Activated naive CD4-positive, alpha-beta T cell treated with anti-CD3 and anti-CD28 coated beads for 36 hours (primary cell): ENCODE data around the gene OBSCN. TPM values are rescaled to one million over a fixed set of nuclear protein-coding genes. Genes with fewer than 3 reads are reported as not detected.

Experiments used
- CTCF ChIA-PET: fragments of 350-600 bp; sonication (Branson Sonifier 250); formaldehyde crosslinking; loops from one replicate; lab custom pipeline; 2021; ENCODE audit warnings: antibody characterized with exemption; lab: Charles Lee
- DNase-seq: peaks from one replicate; pipeline ENCODE4 v3.0.0-alpha.2; 2020
- H3K27ac Mint-ChIP-seq: one replicate; pipeline ENCODE4 v1.8.0; 2021; ENCODE audit warnings: mild to moderate bottlenecking, mixed read lengths
- H3K27me3 Mint-ChIP-seq: one replicate; pipeline ENCODE4 v1.8.0; 2021; ENCODE audit warnings: low read depth, mixed read lengths
- H3K36me3 Mint-ChIP-seq: one replicate; pipeline ENCODE4 v1.8.0; 2021; ENCODE audit warnings: low read depth, mixed read lengths
- H3K4me1 Mint-ChIP-seq: one replicate; pipeline ENCODE4 v1.8.0; 2021; ENCODE audit warnings: low read depth, mixed read lengths
- H3K4me3 Mint-ChIP-seq: one replicate; pipeline ENCODE4 v1.8.0; 2021; ENCODE audit warnings: mild to moderate bottlenecking, moderate library complexity, mixed read lengths
- H3K9me3 Mint-ChIP-seq: one replicate; pipeline ENCODE4 v1.8.0; 2021; ENCODE audit warnings: mixed read lengths
- intact Hi-C: fragments of 100-400 bp; cut with micrococcal nuclease; formaldehyde crosslinking; loops from one replicate; pipeline ENCODE4 v1.15.1; 2023
- total RNA-seq, 2 experiments: library from RNA; stranded (reverse); gene quantifications; one replicate each; pipeline ENCODE4 v1.2.3, GENCODE V29; 2021

Gene OBSCN
- total RNA-seq, 2 experiments from 2014 or later: 11.5 to 13.5 TPM

- H3K36me3 Mint-ChIP-seq: peaks cover 2% of the 10 kb centered on the region
- DNase-seq: no peak
- no peaks in the 10 kb centered on the region for H3K9me3 Mint-ChIP-seq
- peaks cover 3% of the 10 kb centered on the region for H3K27me3 Mint-ChIP-seq
- intact Hi-C loops: no loop called here
- no peak overlapping the region for H3K27ac Mint-ChIP-seq
- H3K4me3 Mint-ChIP-seq: no peak overlapping the region
- CTCF ChIA-PET: no interaction called here
- peaks cover 10% of the 10 kb centered on the region for H3K4me1 Mint-ChIP-seq
Measured at GRCh38 chr1:228410671-228411070, 202.8 kb downstream of the OBSCN start.

DNA sequence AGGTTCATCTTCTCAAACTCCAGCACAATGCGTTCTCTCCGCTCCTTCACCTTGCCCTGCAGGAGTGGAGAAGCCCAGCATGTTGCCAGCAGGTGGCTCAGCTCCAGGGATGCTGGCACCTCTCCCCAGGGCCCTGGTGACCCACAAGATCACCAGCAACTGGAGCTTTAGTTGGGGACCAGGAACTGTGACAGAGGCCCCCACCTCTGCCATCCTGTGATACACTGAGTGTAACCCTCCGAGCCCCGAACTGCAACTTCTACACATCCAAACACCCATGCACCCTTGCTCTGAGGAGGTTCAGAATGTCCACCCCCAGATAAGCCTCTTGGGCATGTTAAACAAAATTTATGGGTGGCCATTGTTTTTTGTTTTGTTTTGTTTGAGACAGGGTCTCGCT, 203.3 kb downstream of the OBSCN start:
- H3K27me3 Mint-ChIP-seq: peaks cover 5% of the 10 kb centered on the region
- no peak for DNase-seq
- H3K4me3 Mint-ChIP-seq: no peak overlapping the region
- intact Hi-C loops: no loop called here
- peaks cover 12% of the 10 kb centered on the region for H3K4me1 Mint-ChIP-seq
- no peak overlapping the region for H3K27ac Mint-ChIP-seq
- H3K9me3 Mint-ChIP-seq: no peaks in the 10 kb centered on the region
- no peaks in the 10 kb centered on the region for H3K36me3 Mint-ChIP-seq
- CTCF ChIA-PET: no interaction called here

- H3K36me3 Mint-ChIP-seq: no peaks in the 10 kb centered on the region
- no peak overlapping the region for H3K4me3 Mint-ChIP-seq
- intact Hi-C loops: no loop called here
- peaks cover 14% of the 10 kb centered on the region for H3K4me1 Mint-ChIP-seq
- peaks cover 5% of the 10 kb centered on the region for H3K27me3 Mint-ChIP-seq
- CTCF ChIA-PET: interaction anchor here (0.6 to 1.3 kb wide), 2 partner anchors 11 to 80 kb away, joined by 3 to 5 read pairs; no protein-coding TSS in a partner anchor
- no peaks in the 10 kb centered on the region for H3K9me3 Mint-ChIP-seq
- DNase-seq: no peak
- no peak overlapping the region for H3K27ac Mint-ChIP-seq
Measured at GRCh38 chr1:228411548-228412430, 203.9 kb downstream of the OBSCN start.

- Mint-ChIP-seq H3K4me1 (peaks cover 18% of the 10 kb centered on the region), H3K27ac (no peak overlapping the region), H3K9me3 (no peaks in the 10 kb centered on the region), H3K4me3 (no peak overlapping the region), H3K36me3 (no peaks in the 10 kb centered on the region), H3K27me3 (peaks cover 5% of the 10 kb centered on the region)
- intact Hi-C loops: no loop called here
- CTCF ChIA-PET: no interaction called here
- no peak for DNase-seq
Measured at GRCh38 chr1:228413241-228414010, 205.6 kb downstream of the OBSCN start.

GRCh38 chr1:228414511-228415211, 206.8 kb downstream of the OBSCN start:
- no peak for DNase-seq
- CTCF ChIA-PET: no interaction called here
- H3K4me3 Mint-ChIP-seq: no peak overlapping the region
- H3K9me3 Mint-ChIP-seq: no peaks in the 10 kb centered on the region
- peaks cover 5% of the 10 kb centered on the region for H3K27me3 Mint-ChIP-seq
- no peaks in the 10 kb centered on the region for H3K36me3 Mint-ChIP-seq
- peaks cover 13% of the 10 kb centered on the region for H3K4me1 Mint-ChIP-seq
- intact Hi-C loops: no loop called here
- H3K27ac Mint-ChIP-seq: no peak overlapping the region

DNA sequence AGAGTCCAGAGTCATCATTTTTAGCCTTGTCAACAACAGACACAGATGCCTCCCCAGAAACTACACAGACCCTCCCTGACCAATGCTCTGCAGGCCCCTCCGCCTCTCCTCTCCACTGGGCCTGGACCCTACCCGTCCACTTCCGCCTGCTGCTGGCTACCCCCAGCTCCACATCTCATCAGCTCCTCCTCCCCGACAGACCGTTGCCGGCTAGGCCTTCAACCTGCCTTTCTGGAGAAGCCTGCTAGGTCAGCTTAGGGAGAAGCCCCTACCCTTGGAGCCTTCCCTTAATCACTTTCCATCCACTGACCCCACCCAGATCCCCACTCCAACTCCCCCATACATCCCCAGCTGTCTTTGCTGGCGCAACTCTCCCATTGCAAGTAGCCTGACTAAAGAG, 207.4 kb downstream of the OBSCN start:
- DNase-seq: no peak
- CTCF ChIA-PET: no interaction called here
- no peaks in the 10 kb centered on the region for H3K9me3 Mint-ChIP-seq
- no peaks in the 10 kb centered on the region for H3K36me3 Mint-ChIP-seq
- H3K27me3 Mint-ChIP-seq: peaks cover 5% of the 10 kb centered on the region
- H3K4me3 Mint-ChIP-seq: no peak overlapping the region
- no peak overlapping the region for H3K27ac Mint-ChIP-seq
- peaks cover 13% of the 10 kb centered on the region for H3K4me1 Mint-ChIP-seq
- intact Hi-C loops: no loop called here

DNA sequence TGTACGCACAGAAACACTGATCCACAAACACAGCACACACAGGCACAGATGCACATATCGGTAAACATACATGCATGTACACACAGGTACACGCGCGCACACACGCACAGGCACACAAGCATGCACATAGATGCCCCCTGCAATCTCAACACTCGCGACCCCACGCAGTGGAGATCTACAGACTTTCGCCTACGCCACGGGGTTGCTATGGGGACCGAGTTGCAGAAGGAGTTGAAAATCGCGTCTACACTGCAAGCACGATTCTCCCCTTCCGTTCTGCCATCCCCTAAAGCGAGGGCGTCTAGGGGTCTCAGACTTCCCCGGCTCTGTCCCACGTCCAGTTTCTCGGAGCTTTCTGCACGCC, 208.0 kb downstream of the OBSCN start:
- intact Hi-C loops: loop anchor here (1.0 kb wide), 1 partner anchor 9 kb away; no protein-coding TSS in a partner anchor

DNA sequence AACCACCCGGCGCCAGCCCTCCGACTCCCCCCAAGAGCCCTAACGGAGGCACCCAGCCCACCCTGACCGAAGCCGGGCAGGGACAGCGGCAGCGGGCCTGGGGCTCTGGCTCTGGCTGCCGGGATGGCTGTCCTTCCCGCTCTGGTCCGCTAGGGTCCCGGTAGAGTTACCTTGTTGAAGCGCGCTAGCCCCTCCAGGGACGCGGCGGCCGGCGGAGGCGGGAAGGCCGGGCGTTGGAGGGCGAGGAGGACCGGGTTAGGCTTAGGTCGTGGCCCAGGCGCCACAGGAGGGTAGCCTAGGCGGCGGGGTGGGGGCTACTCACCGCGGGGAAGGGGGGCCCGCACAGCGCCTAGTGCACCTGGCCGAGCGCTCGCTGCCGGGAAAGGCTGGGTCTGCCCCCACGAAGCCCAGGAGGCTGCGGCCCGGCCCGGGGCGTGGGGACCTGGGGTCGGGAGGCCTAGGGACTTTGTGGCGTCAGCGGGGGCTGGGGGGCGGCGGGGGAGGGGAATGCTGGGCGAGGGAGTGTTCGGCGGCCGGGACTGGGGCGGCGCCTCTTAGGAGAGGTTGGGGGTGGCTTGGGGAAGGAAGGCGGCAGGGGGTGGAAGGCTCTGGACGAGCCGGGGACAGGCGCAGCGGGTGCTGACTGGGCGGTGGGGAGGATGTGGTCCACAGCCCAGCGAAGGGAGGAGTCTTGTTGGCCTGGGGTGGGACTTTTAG, 208.5 kb downstream of the OBSCN start, which contains the start of gene TRIM17:
TRIM17 (minus strand) TSS at position 645 of the 717 bp plus-strand sequence. CDS start 1,789 bp downstream, outside the sequence.
- peak within 1 kb of the TSS; percentile 78 for H3K4me3 Mint-ChIP-seq
- H3K9me3 Mint-ChIP-seq: no peaks in the 10 kb centered on the region
- H3K36me3 Mint-ChIP-seq: no peaks in the 10 kb centered on the region
- intact Hi-C loops: loop anchor here (1.0 kb wide), 1 partner anchor 9 kb away; no protein-coding TSS in a partner anchor
- peaks cover 5% of the 10 kb centered on the region for H3K27me3 Mint-ChIP-seq
- peaks cover 13% of the 10 kb centered on the region for H3K4me1 Mint-ChIP-seq
- no peak within 1 kb of the TSS for H3K27ac Mint-ChIP-seq
- CTCF ChIA-PET: no interaction called here
- peak; percentile 59 for DNase-seq

More for the DNA sequence above, 208.0 kb downstream of the OBSCN start:
- Mint-ChIP-seq H3K36me3 (no peaks in the 10 kb centered on the region), H3K27me3 (peaks cover 5% of the 10 kb centered on the region), H3K4me1 (peaks cover 13% of the 10 kb centered on the region), H3K4me3 (peak overlapping the region; percentile 54), H3K9me3 (no peaks in the 10 kb centered on the region), H3K27ac (no peak overlapping the region)
- peak; percentile 21 for DNase-seq
- CTCF ChIA-PET: no interaction called here

GRCh38 chr1:228417061-228417460, 209.2 kb downstream of the OBSCN start:
- H3K4me1 Mint-ChIP-seq: peaks cover 13% of the 10 kb centered on the region
- H3K36me3 Mint-ChIP-seq: no peaks in the 10 kb centered on the region
- intact Hi-C loops: no loop called here
- H3K9me3 Mint-ChIP-seq: no peaks in the 10 kb centered on the region
- H3K4me3 Mint-ChIP-seq: peak overlapping the region; percentile 9
- CTCF ChIA-PET: no interaction called here
- H3K27ac Mint-ChIP-seq: no peak overlapping the region
- DNase-seq: no peak
- H3K27me3 Mint-ChIP-seq: peaks cover 5% of the 10 kb centered on the region

DNA sequence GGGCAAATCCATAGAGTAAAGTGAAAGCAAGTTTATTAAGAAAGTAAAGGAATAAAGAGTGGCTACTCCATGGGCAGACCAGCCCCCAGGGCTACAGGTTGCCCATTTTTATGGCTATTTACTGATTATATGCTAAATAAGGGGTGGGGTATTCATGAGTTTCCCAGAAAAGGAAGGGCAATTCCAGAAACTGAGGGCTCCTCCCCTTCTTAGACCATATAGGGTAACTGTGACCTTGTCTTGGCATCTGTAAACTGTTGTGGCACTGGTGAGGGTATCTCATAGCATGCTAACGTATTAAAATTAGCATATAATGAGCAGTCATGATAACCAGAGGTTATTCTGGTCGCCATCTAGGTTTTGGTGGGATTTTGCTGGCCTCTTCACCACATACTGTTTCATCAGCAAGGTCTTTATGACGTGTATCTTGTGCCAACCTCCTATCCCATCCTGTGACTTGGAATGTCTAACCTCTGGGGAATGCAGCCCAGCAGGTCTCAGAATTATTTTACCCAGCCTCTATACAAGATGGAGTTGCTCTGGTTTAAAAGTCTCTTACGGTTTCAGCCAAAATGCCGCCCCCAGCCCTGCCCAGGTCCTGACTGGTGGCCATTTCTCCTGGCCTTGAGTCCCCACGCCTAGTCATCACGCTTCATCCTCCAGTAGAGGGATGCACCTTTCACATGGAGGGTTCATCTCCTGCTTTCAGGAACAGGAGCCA, 209.8 kb downstream of the OBSCN start:
- no peak overlapping the region for H3K27ac Mint-ChIP-seq
- H3K27me3 Mint-ChIP-seq: peaks cover 5% of the 10 kb centered on the region
- intact Hi-C loops: no loop called here
- CTCF ChIA-PET: no interaction called here
- no peak overlapping the region for H3K4me3 Mint-ChIP-seq
- no peak for DNase-seq
- H3K36me3 Mint-ChIP-seq: no peaks in the 10 kb centered on the region
- H3K4me1 Mint-ChIP-seq: peaks cover 13% of the 10 kb centered on the region
- no peaks in the 10 kb centered on the region for H3K9me3 Mint-ChIP-seq
